Measurements from ENCODE around the gene TMEM245.

Gene TMEM245

DNA sequence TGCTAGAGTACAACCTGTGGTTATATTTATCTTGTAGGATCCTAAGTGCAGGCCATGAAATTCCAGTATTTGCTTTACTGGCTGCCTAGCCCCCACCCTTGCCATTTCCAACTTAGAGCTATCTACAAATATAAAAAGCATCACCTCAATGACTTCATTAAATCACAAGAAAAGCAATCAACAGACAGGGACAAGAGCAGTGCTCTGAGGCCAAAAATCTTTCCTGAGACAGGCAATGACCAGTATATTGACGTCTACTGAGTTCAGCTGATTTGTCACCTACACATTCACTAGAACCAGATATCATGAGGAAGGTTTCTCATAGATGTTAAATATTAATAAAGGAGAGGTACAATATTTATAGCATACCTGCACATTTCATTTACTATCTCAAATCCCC is 68.0 kb downstream of the TMEM245 start:
- no peaks in the 10 kb centered on the region for H3K79me2 ChIP-seq (ENCODE audit: insufficient read depth, low read length)
- no peak overlapping the region for H3K4me3 ChIP-seq (ENCODE audit: low read depth, low read length, poor library complexity, severe bottlenecking)
- no peak for TF ChIP-seq EZH2 (IDR thresholded peaks at IDR 0.05; ENCODE audit: borderline replicate concordance, low read length)
- TF ChIP-seq, protein P1, sequence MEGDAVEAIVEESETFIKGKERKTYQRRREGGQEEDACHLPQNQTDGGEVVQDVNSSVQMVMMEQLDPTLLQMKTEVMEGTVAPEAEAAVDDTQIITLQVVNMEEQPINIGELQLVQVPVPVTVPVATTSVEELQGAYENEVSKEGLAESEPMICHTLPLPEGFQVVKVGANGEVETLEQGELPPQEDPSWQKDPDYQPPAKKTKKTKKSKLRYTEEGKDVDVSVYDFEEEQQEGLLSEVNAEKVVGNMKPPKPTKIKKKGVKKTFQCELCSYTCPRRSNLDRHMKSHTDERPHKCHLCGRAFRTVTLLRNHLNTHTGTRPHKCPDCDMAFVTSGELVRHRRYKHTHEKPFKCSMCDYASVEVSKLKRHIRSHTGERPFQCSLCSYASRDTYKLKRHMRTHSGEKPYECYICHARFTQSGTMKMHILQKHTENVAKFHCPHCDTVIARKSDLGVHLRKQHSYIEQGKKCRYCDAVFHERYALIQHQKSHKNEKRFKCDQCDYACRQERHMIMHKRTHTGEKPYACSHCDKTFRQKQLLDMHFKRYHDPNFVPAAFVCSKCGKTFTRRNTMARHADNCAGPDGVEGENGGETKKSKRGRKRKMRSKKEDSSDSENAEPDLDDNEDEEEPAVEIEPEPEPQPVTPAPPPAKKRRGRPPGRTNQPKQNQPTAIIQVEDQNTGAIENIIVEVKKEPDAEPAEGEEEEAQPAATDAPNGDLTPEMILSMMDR (IDR thresholded peaks at IDR 0.05; ENCODE audit: low read length), result no peak
- no peaks in the 10 kb centered on the region for H3K27me3 ChIP-seq (ENCODE audit: insufficient read depth, low read length)
- no peaks in the 10 kb centered on the region for H3K9me2 ChIP-seq (ENCODE audit: low read depth, low read length)
- no peaks in the 10 kb centered on the region for H3F3A ChIP-seq (ENCODE audit: insufficient read depth, low read length)
- no peak overlapping the region for H3K4me2 ChIP-seq (ENCODE audit: low read length)
- peaks cover 91% of the 10 kb centered on the region for H3K36me3 ChIP-seq (ENCODE audit: insufficient read depth, low read length)
- no peak overlapping the region for H2AFZ ChIP-seq (ENCODE audit: low read length)
- H3K27ac ChIP-seq (ENCODE audit: low read depth, low read length, poor library complexity, severe bottlenecking), result no peak overlapping the region
- H3K9me3 ChIP-seq (ENCODE audit: low read length), result no peaks in the 10 kb centered on the region
- no peaks in the 10 kb centered on the region for H3K4me1 ChIP-seq (ENCODE audit: insufficient read depth, low read length, severe bottlenecking)
- no peaks in the 10 kb centered on the region for H4K20me1 ChIP-seq (ENCODE audit: insufficient read depth, low read length)
- H3K9ac ChIP-seq (ENCODE audit: low read length), result no peak overlapping the region

DNA sequence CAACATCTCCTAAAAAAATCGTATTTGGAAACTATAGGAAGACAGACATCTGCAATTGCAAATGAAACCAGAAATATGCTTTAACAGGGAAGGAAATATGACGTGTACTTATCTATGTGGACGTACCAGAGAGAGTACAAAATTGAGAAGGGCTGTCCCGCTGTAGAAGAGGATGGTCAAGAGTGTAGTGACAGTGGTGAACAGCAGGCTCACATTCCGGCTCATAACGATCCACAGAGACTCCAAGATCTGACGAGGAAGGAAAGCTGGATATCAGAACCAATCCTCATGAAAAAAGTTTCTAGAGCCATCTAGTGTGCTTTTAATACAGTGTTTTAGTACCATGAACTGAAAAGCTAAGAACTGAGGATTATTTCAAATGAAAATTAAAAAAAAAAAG is 69.3 kb downstream of the TMEM245 start:
- Histone ChIP-seq H3F3A (ENCODE audit: insufficient read depth, low read length) (no peaks in the 10 kb centered on the region), H4K20me1 (ENCODE audit: insufficient read depth, low read length) (no peaks in the 10 kb centered on the region), H3K4me3 (ENCODE audit: low read depth, low read length, poor library complexity, severe bottlenecking) (no peak overlapping the region), H3K4me2 (ENCODE audit: low read length) (no peak overlapping the region), H3K9me2 (ENCODE audit: low read depth, low read length) (no peaks in the 10 kb centered on the region), H3K36me3 (ENCODE audit: insufficient read depth, low read length) (peaks cover 94% of the 10 kb centered on the region), H3K9me3 (ENCODE audit: low read length) (no peaks in the 10 kb centered on the region), H3K79me2 (ENCODE audit: insufficient read depth, low read length) (no peaks in the 10 kb centered on the region), H3K27me3 (ENCODE audit: insufficient read depth, low read length) (no peaks in the 10 kb centered on the region), H3K9ac (ENCODE audit: low read length) (no peak overlapping the region), H3K4me1 (ENCODE audit: insufficient read depth, low read length, severe bottlenecking) (no peaks in the 10 kb centered on the region), H2AFZ (ENCODE audit: low read length) (no peak overlapping the region), H3K27ac (ENCODE audit: low read depth, low read length, poor library complexity, severe bottlenecking) (no peak overlapping the region)
- TF ChIP-seq EZH2 (IDR thresholded peaks at IDR 0.05; ENCODE audit: borderline replicate concordance, low read length), result no peak
- TF ChIP-seq, protein P1 (IDR thresholded peaks at IDR 0.05; ENCODE audit: low read length), result no peak

DNA sequence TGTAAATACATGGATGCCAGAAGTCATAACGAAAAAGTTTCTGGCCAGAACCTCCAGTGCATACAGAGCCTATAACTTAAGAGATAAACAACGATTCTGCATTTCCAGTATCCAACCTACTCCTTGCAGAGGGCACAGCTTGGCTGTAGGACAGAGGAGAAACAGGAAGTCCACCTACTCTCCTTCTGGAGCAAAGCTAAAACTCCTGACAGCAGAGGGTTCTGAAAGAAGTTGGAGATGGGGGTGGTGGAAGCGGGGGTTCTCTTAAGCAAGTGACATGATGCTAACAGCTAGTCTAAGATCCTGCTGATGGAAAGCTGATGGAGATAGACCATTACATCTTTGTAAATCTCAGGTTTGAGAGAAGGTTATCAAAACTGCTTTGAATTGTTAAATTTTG is 70.9 kb downstream of the TMEM245 start:
- Histone ChIP-seq H4K20me1 (ENCODE audit: insufficient read depth, low read length) (no peaks in the 10 kb centered on the region), H3K79me2 (ENCODE audit: insufficient read depth, low read length) (no peaks in the 10 kb centered on the region), H3K27ac (ENCODE audit: low read depth, low read length, poor library complexity, severe bottlenecking) (no peak overlapping the region), H3F3A (ENCODE audit: insufficient read depth, low read length) (no peaks in the 10 kb centered on the region), H3K4me2 (ENCODE audit: low read length) (no peak overlapping the region), H3K9me2 (ENCODE audit: low read depth, low read length) (no peaks in the 10 kb centered on the region), H3K36me3 (ENCODE audit: insufficient read depth, low read length) (peaks cover 97% of the 10 kb centered on the region), H3K9me3 (ENCODE audit: low read length) (no peaks in the 10 kb centered on the region), H3K27me3 (ENCODE audit: insufficient read depth, low read length) (no peaks in the 10 kb centered on the region), H3K4me1 (ENCODE audit: insufficient read depth, low read length, severe bottlenecking) (no peaks in the 10 kb centered on the region), H3K4me3 (ENCODE audit: low read depth, low read length, poor library complexity, severe bottlenecking) (no peak overlapping the region), H3K9ac (ENCODE audit: low read length) (no peak overlapping the region), H2AFZ (ENCODE audit: low read length) (no peak overlapping the region)
- TF ChIP-seq, protein P1 (IDR thresholded peaks at IDR 0.05; ENCODE audit: low read length), result no peak
- no peak for TF ChIP-seq EZH2 (IDR thresholded peaks at IDR 0.05; ENCODE audit: borderline replicate concordance, low read length)

Measured in OCI-LY1 (cell line).